Panc1 (cell line): ENCODE data around the gene CHCHD6. TPM values are rescaled to one million over a fixed set of nuclear protein-coding genes. Genes with fewer than 3 reads are reported as not detected.

Experiments
- ATAC-seq: fragments of 200-7000 bp; cut with Tn5 transposase; 2 replicates; pipeline ENCODE4 v1.9.1; 2020; ENCODE audit warnings: mild to moderate bottlenecking, moderate library complexity
- BruUV-seq: library from RNA; stranded (reverse); fragments of 400-500 nt; replicated peaks from 2 replicates; lab custom pipeline; 2021; lab: Mats Ljungman, UMichigan
- CTCF ChIA-PET: fragments of 300-600 bp; sonication (Branson Sonifier 250); formaldehyde crosslinking; loops from one replicate; lab custom pipeline; 2022; ENCODE audit warnings: antibody characterized with exemption; lab: Charles Lee
- POLR2A ChIA-PET: fragments of 300-600 bp; sonication (Branson Sonifier 250); formaldehyde crosslinking; loops from one replicate; lab custom pipeline; 2022; ENCODE audit warnings: antibody characterized with exemption; lab: Charles Lee
- DNase-seq: peaks from one replicate; pipeline ENCODE4 v3.0.0-alpha.2; 2010; ENCODE audit warnings: low read depth, low spot score
- H3K27ac ChIP-seq: 2 replicates; pipeline ENCODE4 v1.5.1; 2011; ENCODE audit warnings: mild to moderate bottlenecking, low read length, inconsistent platforms
- H3K27me3 ChIP-seq: fragments of 200-500 bp; sonication (Bioruptor generic); 2 replicates; pipeline ENCODE4 v1.6.0; 2014; ENCODE audit warnings: low read length, inconsistent platforms; ENCODE audit not compliant: control insufficient read depth, insufficient read depth
- H3K36me3 ChIP-seq: fragments of 200-500 bp; sonication (Bioruptor generic); 2 replicates; pipeline ENCODE4 v1.5.1; 2014; ENCODE audit warnings: inconsistent platforms, mild to moderate bottlenecking, low read length, moderate library complexity; ENCODE audit not compliant: control insufficient read depth, insufficient read depth
- H3K4me1 ChIP-seq: 2 replicates; pipeline ENCODE4 v1.5.1; 2011; ENCODE audit warnings: inconsistent platforms, mild to moderate bottlenecking, low read length, moderate library complexity; ENCODE audit not compliant: control insufficient read depth, insufficient read depth
- H3K4me3 ChIP-seq, 2 experiments: 2 replicates each; pipeline ENCODE4 v1.5.1; 2011 to 2012; ENCODE audit warnings: low read depth in 2 of 2, low read length in 2 of 2, mild to moderate bottlenecking in 2 of 2, inconsistent platforms in 1 of 2, moderate library complexity in 1 of 2
- H3K9me3 ChIP-seq: fragments of 200-500 bp; sonication (Bioruptor generic); 2 replicates; pipeline ENCODE4 v1.5.1; 2014; ENCODE audit warnings: low read depth, mild to moderate bottlenecking, inconsistent platforms, low read length, moderate library complexity; ENCODE audit not compliant: control insufficient read depth, insufficient read depth
- POLR2AphosphoS5 ChIP-seq: IDR thresholded peaks from 2 replicates; pipeline ENCODE4 v1.6.1; 2012; ENCODE audit warnings: mild to moderate bottlenecking, low read depth, low read length, moderate library complexity
- SIN3A ChIP-seq: IDR thresholded peaks from 2 replicates; pipeline ENCODE4 v1.6.1; 2012; ENCODE audit warnings: low read depth, mild to moderate bottlenecking, low read length, moderate library complexity, borderline replicate concordance; ENCODE audit not compliant: insufficient read depth
- TCF7L2 ChIP-seq: IDR thresholded peaks from 2 replicates; pipeline ENCODE4 v1.6.1; 2011; ENCODE audit warnings: mild to moderate bottlenecking, low read depth, low read length, inconsistent platforms
- in situ Hi-C: cut with HindIII; loops from 2 replicates; pipeline ENCODE4 v1.10.0; 2016; ENCODE audit warnings: low sequenced_read_pairs, low pct_unique_long_range_greater_than_20kb
- intact Hi-C: fragments of 100-400 bp; cut with micrococcal nuclease; formaldehyde crosslinking; loops from one replicate; pipeline ENCODE4 v1.10.0; 2022; ENCODE audit not compliant: unreplicated experiment
- total RNA-seq: library from RNA; stranded (reverse); gene quantifications from one replicate; pipeline ENCODE4 v1.2.1, GENCODE V29; 2021; ENCODE audit not compliant: unreplicated experiment
- TF ChIP-seq, protein P1 (sequence below): fragments of 450-650 bp; IDR thresholded peaks from 2 replicates; pipeline ENCODE4 v1.5.1; 2017; ENCODE audit warnings: mild to moderate bottlenecking
- TF ChIP-seq, protein P2 (sequence below), 2 experiments: IDR thresholded peaks; 2 replicates each; pipeline ENCODE4 v1.6.1; 2011 to 2012; ENCODE audit warnings: low read depth in 2 of 2, control low read depth in 1 of 2, low read length in 1 of 2, mild to moderate bottlenecking in 1 of 2, moderate library complexity in 1 of 2; ENCODE audit not compliant: insufficient read depth in 1 of 2

The CHCHD6 gene
- total RNA-seq, 1 experiment from 2014 or later, result 31.5 TPM

DNA sequence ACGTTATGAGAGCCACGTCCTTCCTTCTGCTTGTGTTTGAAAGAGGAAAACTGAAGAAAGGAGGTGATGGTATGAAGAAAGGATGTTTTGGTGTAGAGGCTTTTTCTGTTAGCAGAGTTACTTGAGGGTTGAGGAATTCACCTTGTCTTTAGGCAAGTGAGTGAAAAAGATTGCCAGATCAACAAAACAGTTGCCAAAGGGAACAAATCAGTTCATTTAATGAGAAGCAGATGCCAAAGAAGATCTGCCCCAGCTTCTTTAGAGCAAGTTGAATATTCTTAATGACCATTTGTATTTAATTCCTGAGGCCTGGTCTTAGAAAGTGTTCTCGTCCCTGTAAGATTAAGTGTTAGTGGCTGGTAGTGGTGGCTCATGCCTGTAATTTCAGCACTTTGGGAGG lies 2.6 kb downstream of the CHCHD6 start:
- in situ Hi-C loops (no loop called here), intact Hi-C loops (no loop called here)
- no peak for TF ChIP-seq POLR2AphosphoS5
- TF ChIP-seq, protein P1, sequence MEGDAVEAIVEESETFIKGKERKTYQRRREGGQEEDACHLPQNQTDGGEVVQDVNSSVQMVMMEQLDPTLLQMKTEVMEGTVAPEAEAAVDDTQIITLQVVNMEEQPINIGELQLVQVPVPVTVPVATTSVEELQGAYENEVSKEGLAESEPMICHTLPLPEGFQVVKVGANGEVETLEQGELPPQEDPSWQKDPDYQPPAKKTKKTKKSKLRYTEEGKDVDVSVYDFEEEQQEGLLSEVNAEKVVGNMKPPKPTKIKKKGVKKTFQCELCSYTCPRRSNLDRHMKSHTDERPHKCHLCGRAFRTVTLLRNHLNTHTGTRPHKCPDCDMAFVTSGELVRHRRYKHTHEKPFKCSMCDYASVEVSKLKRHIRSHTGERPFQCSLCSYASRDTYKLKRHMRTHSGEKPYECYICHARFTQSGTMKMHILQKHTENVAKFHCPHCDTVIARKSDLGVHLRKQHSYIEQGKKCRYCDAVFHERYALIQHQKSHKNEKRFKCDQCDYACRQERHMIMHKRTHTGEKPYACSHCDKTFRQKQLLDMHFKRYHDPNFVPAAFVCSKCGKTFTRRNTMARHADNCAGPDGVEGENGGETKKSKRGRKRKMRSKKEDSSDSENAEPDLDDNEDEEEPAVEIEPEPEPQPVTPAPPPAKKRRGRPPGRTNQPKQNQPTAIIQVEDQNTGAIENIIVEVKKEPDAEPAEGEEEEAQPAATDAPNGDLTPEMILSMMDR, result no peak
- no peak for TF ChIP-seq TCF7L2
- TF ChIP-seq, protein P2, sequence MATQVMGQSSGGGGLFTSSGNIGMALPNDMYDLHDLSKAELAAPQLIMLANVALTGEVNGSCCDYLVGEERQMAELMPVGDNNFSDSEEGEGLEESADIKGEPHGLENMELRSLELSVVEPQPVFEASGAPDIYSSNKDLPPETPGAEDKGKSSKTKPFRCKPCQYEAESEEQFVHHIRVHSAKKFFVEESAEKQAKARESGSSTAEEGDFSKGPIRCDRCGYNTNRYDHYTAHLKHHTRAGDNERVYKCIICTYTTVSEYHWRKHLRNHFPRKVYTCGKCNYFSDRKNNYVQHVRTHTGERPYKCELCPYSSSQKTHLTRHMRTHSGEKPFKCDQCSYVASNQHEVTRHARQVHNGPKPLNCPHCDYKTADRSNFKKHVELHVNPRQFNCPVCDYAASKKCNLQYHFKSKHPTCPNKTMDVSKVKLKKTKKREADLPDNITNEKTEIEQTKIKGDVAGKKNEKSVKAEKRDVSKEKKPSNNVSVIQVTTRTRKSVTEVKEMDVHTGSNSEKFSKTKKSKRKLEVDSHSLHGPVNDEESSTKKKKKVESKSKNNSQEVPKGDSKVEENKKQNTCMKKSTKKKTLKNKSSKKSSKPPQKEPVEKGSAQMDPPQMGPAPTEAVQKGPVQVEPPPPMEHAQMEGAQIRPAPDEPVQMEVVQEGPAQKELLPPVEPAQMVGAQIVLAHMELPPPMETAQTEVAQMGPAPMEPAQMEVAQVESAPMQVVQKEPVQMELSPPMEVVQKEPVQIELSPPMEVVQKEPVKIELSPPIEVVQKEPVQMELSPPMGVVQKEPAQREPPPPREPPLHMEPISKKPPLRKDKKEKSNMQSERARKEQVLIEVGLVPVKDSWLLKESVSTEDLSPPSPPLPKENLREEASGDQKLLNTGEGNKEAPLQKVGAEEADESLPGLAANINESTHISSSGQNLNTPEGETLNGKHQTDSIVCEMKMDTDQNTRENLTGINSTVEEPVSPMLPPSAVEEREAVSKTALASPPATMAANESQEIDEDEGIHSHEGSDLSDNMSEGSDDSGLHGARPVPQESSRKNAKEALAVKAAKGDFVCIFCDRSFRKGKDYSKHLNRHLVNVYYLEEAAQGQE (IDR thresholded peaks at IDR 0.05; ENCODE audit: insufficient read depth in 1 of 2, low read depth in 2 of 2, low read length in 1 of 2), result no peak
- TF ChIP-seq SIN3A, result no peak
- CTCF ChIA-PET, result interaction anchor here (0.5 kb wide), 1 partner anchor 235 kb away, joined by 3 read pairs; no protein-coding TSS in a partner anchor
- POLR2A ChIA-PET, result no interaction called here
- Histone ChIP-seq H3K27me3 (no peaks in the 10 kb centered on the region), H3K4me1 (peaks cover 18% of the 10 kb centered on the region), H3K4me3 (no peak overlapping the region), H3K27ac (no peak overlapping the region), H3K9me3 (no peaks in the 10 kb centered on the region), H3K36me3 (no peaks in the 10 kb centered on the region)
- ATAC-seq (no peak), DNase-seq (no peak)
- no TSS peak for BruUV-seq

DNA sequence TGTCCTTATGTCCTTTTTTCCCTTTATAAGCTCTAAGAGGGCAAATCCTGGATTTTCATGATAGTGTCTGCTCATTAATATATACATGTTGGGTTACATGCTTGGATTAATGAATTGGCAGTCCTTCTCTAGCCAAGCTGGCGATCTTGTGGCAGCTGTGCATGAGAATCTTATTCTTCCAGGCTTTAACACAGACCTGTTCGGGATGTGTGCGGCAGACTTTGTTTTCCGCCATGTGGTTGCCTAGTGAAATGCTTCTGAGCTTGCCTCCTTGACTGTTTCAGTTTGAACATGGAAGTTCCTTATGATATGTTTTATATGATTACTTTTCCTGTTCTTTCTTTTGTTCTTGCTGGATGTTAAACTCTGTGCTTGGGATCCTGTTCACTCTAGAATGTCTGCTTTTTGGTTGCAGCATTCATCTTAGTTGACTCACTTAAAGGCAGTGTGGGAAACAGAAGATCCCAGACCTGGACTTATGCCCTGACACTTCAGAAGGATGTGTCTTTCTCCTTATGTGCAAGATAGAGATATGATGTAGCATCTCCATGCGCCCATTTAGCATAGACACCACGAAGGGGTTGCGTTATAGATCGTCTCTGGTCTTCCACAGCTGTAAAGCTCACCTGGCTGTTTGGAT lies 7.2 kb downstream of the CHCHD6 start:
- ATAC-seq (no peak), DNase-seq (no peak)
- H3K9me3 ChIP-seq, result no peaks in the 10 kb centered on the region
- CTCF ChIA-PET, result no interaction called here
- POLR2A ChIA-PET, result no interaction called here
- H3K36me3 ChIP-seq, result no peaks in the 10 kb centered on the region
- TF ChIP-seq SIN3A (no peak), POLR2AphosphoS5 (no peak), TCF7L2 (no peak)
- TF ChIP-seq, protein P2 (IDR thresholded peaks at IDR 0.05; ENCODE audit: insufficient read depth in 1 of 2, low read depth in 2 of 2, low read length in 1 of 2), result no peak
- TF ChIP-seq, protein P1, result no peak
- BruUV-seq, result no TSS peak
- H3K27ac ChIP-seq, result no peak overlapping the region
- no peaks in the 10 kb centered on the region for H3K27me3 ChIP-seq
- intact Hi-C loops, result no loop called here
- no peak overlapping the region for H3K4me3 ChIP-seq
- no peaks in the 10 kb centered on the region for H3K4me1 ChIP-seq
- in situ Hi-C loops, result no loop called here
